GM18511 (cell line): ENCODE results near the gene PCDHA10.

Experiments used
- ATAC-seq: cut with Tn5 transposase; IDR thresholded peaks from one replicate; pipeline ENCODE4 v1.9.1; 2021; ENCODE audit warnings: mild to moderate bottlenecking, moderate library complexity; ENCODE audit not compliant: unreplicated experiment

Gene PCDHA10

GRCh38 chr5:140881889-140882590, 26.3 kb downstream of the PCDHA10 start, which contains the start of gene PCDHA13:
PCDHA13 (plus strand) TSS chr5:140882124; CDS start chr5:140882269, 145 bp downstream.
- no peak for ATAC-seq

GRCh38 chr5:140882591-140882899, 26.8 kb downstream of the PCDHA10 start:
- no peak for ATAC-seq

GRCh38 chr5:140883373-140883772, 27.7 kb downstream of the PCDHA10 start:
- no peak for ATAC-seq

- no peak for ATAC-seq
These were observed 28.4 kb downstream of the PCDHA10 start for GRCh38 chr5:140883927-140884697.

- no peak for ATAC-seq
These were observed 60.6 kb downstream of the PCDHA10 start for GRCh38 chr5:140916325-140916724.
